GM21737 (cell line): ENCODE measurements around the gene SENP6.

Source experiments
- ATAC-seq: cut with Tn5 transposase; IDR thresholded peaks from one replicate; pipeline ENCODE4 v1.9.1; 2021; ENCODE audit warnings: mild to moderate bottlenecking, moderate library complexity; ENCODE audit not compliant: unreplicated experiment

The SENP6 gene

GRCh38 chr6:75747152-75747992 is 145.7 kb downstream of the SENP6 start:
- ATAC-seq: no peak

- ATAC-seq: no peak
Observed at GRCh38 chr6:75748003-75748742, 146.5 kb downstream of the SENP6 start.

GRCh38 chr6:75748743-75749538 is 147.3 kb downstream of the SENP6 start, which contains the start of gene MYO6:
TSS of gene MYO6 (plus strand) at chr6:75749239. CDS start at chr6:75817548, 68,309 bp downstream.
- ATAC-seq: peak; percentile 76

GRCh38 chr6:75751443-75751842 is 149.8 kb downstream of the SENP6 start:
- no peak for ATAC-seq

GRCh38 chr6:75752365-75752764 is 150.7 kb downstream of the SENP6 start:
- ATAC-seq: no peak

- no peak for ATAC-seq
Observed at GRCh38 chr6:75755704-75756103, 154.0 kb downstream of the SENP6 start.

GRCh38 chr6:75757295-75757694 is 155.6 kb downstream of the SENP6 start:
- ATAC-seq: no peak

- ATAC-seq: no peak
Observed at GRCh38 chr6:75758061-75758460, 156.4 kb downstream of the SENP6 start.

GRCh38 chr6:75759207-75759606 is 157.5 kb downstream of the SENP6 start:
- no peak for ATAC-seq

- ATAC-seq: no peak
Observed at GRCh38 chr6:75760320-75760719, 158.6 kb downstream of the SENP6 start.

- no peak for ATAC-seq
Observed at GRCh38 chr6:75761489-75761888, 159.8 kb downstream of the SENP6 start.

- no peak for ATAC-seq
Observed at GRCh38 chr6:75762063-75762462, 160.4 kb downstream of the SENP6 start.

- no peak for ATAC-seq
Observed at GRCh38 chr6:75766387-75766786, 164.7 kb downstream of the SENP6 start.
